Smooth muscle cell of bladder (primary cell): ENCODE results near the gene ELMOD3. TPM values are rescaled to one million over a fixed set of nuclear protein-coding genes. Genes with fewer than 3 reads are reported as not detected.

Experiments used
- total RNA-seq: library from RNA; depleted of rRNA; stranded (reverse); fragments of >200 nt; gene quantifications from 2 replicates; pipeline ENCODE4 v1.2.3, GENCODE V29; 2014

ELMOD3 gene
- total RNA-seq = 11.4 and 16.6 TPM in 2 replicates

GRCh38 chr2:85354286-85355072 lies at the start of gene ELMOD3, which contains the start of gene RETSAT:
Gene ELMOD3 (plus strand): TSS chr2:85354769. CDS start chr2:85357199, 2,430 bp downstream.
Gene RETSAT (minus strand): TSS chr2:85354528. CDS start chr2:85354507, 21 bp downstream.

GRCh38 chr2:85327822-85328617 lies 26.5 kb upstream of the ELMOD3 start, which contains the start of gene TGOLN2:
Gene TGOLN2 (minus strand): TSS chr2:85327989. CDS start chr2:85327962, 27 bp downstream.

DNA sequence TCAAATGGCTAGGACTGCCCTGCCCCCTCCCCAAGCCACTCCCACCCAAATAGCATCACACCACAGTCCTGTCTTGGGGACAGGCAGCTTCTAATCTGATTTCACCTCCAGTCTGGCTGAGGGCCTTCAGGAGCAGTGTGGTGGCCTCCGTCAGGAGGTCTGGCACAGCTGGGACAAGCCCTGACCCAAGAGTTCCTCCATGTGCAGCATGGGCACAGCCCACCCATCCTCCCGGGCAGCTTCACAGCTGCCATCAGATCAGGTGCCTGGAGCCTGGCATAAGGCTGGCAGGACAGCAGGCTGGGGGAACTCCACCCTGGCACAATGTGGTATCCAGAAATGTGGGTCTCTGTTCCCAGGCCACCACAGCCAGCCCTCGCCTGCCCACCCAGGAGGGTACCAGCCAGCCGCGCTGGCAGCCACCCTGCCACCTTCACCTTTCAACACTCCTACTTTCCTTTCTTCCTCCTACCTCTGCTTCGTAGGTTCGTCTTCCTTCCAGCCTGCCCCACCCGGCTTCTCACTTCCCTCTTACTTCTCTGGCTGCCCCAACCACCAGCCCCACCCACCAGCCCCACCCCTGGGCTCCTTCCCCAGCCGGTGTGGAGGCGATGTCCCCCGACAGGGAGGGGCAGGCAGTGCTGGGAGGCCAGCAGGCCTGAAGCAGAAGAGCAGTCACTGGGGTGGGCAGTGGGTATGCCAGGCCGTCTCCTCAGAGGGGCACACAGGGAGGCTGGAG lies 55.4 kb downstream of the ELMOD3 start, which contains the start of gene CAPG:
TSS of gene CAPG (minus strand) at position 522 of the 739 bp plus-strand sequence. CDS start 8,221 bp downstream, outside the sequence.

DNA sequence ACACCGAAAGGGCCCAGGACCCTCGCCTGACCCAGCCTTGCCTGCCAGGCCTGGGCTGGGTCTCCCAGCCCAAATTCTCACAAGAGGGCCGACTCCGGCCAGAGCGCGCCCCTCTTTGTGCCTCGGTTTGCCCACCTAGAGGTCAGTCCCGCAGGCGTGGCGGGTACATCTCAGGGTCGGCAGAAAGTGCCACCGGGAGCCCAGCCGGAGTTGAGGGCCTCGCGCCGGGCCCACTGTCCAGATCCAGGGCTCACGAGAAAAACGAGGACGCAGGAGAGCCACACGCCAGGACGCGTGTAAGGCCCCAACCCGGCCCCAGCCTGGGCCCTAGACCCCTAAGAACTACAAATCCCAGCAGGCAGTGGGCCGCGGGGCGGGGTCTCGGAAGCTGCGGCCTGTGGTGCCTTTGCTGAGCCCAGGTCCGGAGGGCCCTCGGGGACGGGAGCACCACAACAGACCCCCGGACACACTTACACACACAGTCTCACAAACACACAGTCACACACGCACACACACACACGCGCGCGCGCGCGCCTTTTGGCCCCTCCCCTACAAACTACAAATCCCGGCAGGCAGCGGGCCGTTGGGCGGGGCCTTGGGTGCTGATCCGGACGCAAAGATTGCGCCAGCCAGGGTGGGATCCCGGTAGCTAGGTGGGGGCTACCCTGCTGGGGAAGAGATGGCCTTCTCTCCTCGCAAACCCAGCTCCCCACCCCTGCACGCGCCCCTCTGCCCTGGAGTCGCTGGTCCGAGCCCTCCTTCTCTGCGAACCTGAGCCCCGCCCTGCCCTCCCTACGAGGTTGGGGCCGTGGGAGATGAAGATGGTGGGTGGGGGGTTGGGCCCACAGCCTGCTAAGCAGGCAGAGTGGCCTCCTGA lies 63.8 kb downstream of the ELMOD3 start, which contains the start of gene SH2D6:
TSS of gene SH2D6 (plus strand) at position 583 of the 877 bp plus-strand sequence. CDS start 10,752 bp downstream, outside the sequence.

Other genes starting within 250 kb of the ELMOD3 start
- gene TCF7L1, start 221.4 kb upstream of the ELMOD3 start, total RNA-seq = 1.00 and 1.0 TPM in 2 replicates
- gene TGOLN2, start 26.8 kb upstream of the ELMOD3 start, total RNA-seq = 109 and 130 TPM in 2 replicates
- 47.4 and 53.5 TPM in 2 replicates for gene RETSAT, start 241 bp upstream of the ELMOD3 start, total RNA-seq
- gene CAPG, start 55.6 kb downstream of the ELMOD3 start, total RNA-seq = 121 and 128 TPM in 2 replicates
- 0.14 and 0.55 TPM in 2 replicates for gene SH2D6, start 63.9 kb downstream of the ELMOD3 start, total RNA-seq
- gene MAT2A, start 184.4 kb downstream of the ELMOD3 start, total RNA-seq = 84.9 and 114 TPM in 2 replicates
- 45.7 and 58.6 TPM in 2 replicates for gene GGCX, start 206.7 kb downstream of the ELMOD3 start, total RNA-seq
- 1.8 and 3.0 TPM in 2 replicates for gene VAMP8, start 222.8 kb downstream of the ELMOD3 start, total RNA-seq
- gene VAMP5, start 229.7 kb downstream of the ELMOD3 start, total RNA-seq = 32.8 and 39.0 TPM in 2 replicates
- gene RNF181, start 241.0 kb downstream of the ELMOD3 start, total RNA-seq = 232 and 290 TPM in 2 replicates
- gene TMEM150A, start 247.9 kb downstream of the ELMOD3 start, total RNA-seq = 7.4 and 11.1 TPM in 2 replicates